Gastroesophageal sphincter (tissue), 2 donors: ENCODE data around the gene SLC25A21.
"Not testable (repeated sequence)": the region's sequence is repeated elsewhere in the genome, so short reads cannot be mapped to it uniquely, and the experiment has no call there.

Experiments
- EP300 ChIP-seq: sonication (generic); formaldehyde crosslinking; IDR thresholded peaks from one replicate; pipeline ENCODE4 v1.6.1; 2017; ENCODE audit warnings: antibody characterized with exemption, mild to moderate bottlenecking
- POLR2A ChIP-seq, 2 donors: fragments of 450-650 bp; IDR thresholded peaks; one replicate each; pipeline ENCODE4 v1.6.1; 2017; ENCODE audit warnings: antibody characterized with exemption in 2 of 2, mild to moderate bottlenecking in 2 of 2, moderate library complexity in 1 of 2
- POLR2AphosphoS5 ChIP-seq: sonication (generic); formaldehyde crosslinking; IDR thresholded peaks from one replicate; pipeline ENCODE4 v1.6.1; 2017; ENCODE audit warnings: antibody characterized with exemption

GRCh38 chr14:36699420-36699819, 473.0 kb downstream of the SLC25A21 start:
- TF ChIP-seq EP300; POLR2AphosphoS5; POLR2A (IDR thresholded peaks at IDR 0.05): not testable (repeated sequence)
